Smooth muscle cell (in vitro differentiated cells): Measurements from ENCODE around the gene HDAC7. TPM values are rescaled to one million over a fixed set of nuclear protein-coding genes. Genes with fewer than 3 reads are reported as not detected.

ENCODE experiments used
- DNase-seq: peaks from one replicate; lab custom pipeline; 2025; ENCODE audit not compliant: unreplicated experiment; lab: John Stamatoyannopoulos, UW
- H2AFZ ChIP-seq: fragments of 200-600 bp; sonication (generic); 2 replicates; pipeline ENCODE4 v1.6.0; 2016; ENCODE audit warnings: antibody characterized with exemption, low read depth, mild to moderate bottlenecking
- H3F3A ChIP-seq: fragments of 200-600 bp; sonication (generic); 2 replicates; pipeline ENCODE4 v1.6.0; 2017; ENCODE audit warnings: antibody characterized with exemption, low read depth
- H3K27ac ChIP-seq: fragments of 200-600 bp; sonication (generic); 2 replicates; pipeline ENCODE4 v1.5.1; 2016; ENCODE audit warnings: low read depth, mild to moderate bottlenecking
- H3K27me3 ChIP-seq: fragments of 200-600 bp; sonication (generic); 2 replicates; pipeline ENCODE4 v1.6.1; 2016; ENCODE audit warnings: low read depth, mild to moderate bottlenecking
- H3K36me3 ChIP-seq: fragments of 200-600 bp; sonication (generic); 2 replicates; pipeline ENCODE4 v1.5.1; 2016; ENCODE audit warnings: low read depth
- H3K4me1 ChIP-seq: fragments of 200-600 bp; sonication (generic); 2 replicates; pipeline ENCODE4 v1.5.1; 2016; ENCODE audit warnings: low read depth
- H3K4me2 ChIP-seq: fragments of 200-600 bp; sonication (generic); 2 replicates; pipeline ENCODE4 v1.6.0; 2016; ENCODE audit warnings: mild to moderate bottlenecking
- H3K4me3 ChIP-seq: fragments of 200-600 bp; sonication (generic); 2 replicates; pipeline ENCODE4 v1.5.1; 2016; ENCODE audit warnings: mild to moderate bottlenecking
- H3K79me2 ChIP-seq: fragments of 200-600 bp; sonication (generic); 2 replicates; pipeline ENCODE4 v1.6.0; 2016; ENCODE audit warnings: low read depth, mild to moderate bottlenecking
- H3K9ac ChIP-seq: fragments of 200-600 bp; sonication (generic); 2 replicates; pipeline ENCODE4 v1.6.0; 2016; ENCODE audit warnings: low read depth
- H3K9me3 ChIP-seq: fragments of 200-600 bp; sonication (generic); replicated peaks from 2 replicates; pipeline ENCODE4 v1.5.1; 2016; ENCODE audit warnings: low read depth
- H4K20me1 ChIP-seq: fragments of 200-600 bp; sonication (generic); 2 replicates; pipeline ENCODE4 v1.6.0; 2016; ENCODE audit warnings: low read depth
- CTCF ChIP-seq: fragments of 200-600 bp; sonication (generic); IDR thresholded peaks from 2 replicates; pipeline ENCODE4 v1.5.1; 2017; ENCODE audit warnings: borderline replicate concordance, mild to moderate bottlenecking, antibody characterized with exemption; ENCODE audit not compliant: insufficient read depth, poor library complexity, severe bottlenecking
- WGBS: methylation state at CpG from one replicate; pipeline ENCODE4 v1.1.7; 2016; ENCODE audit warnings: low lambda C conversion rate; 5-methylcytosine and 5-hydroxymethylcytosine counted together
- polyA plus RNA-seq: library from polyadenylated mRNA; unstranded; fragments of >200 nt; fragmentation: Nextera tagmentation; extraction: Ambion mirVana; gene quantifications from 2 replicates; pipeline ENCODE4 v1.2.1, GENCODE V29; 2016
- total RNA-seq: library from RNA; depleted of rRNA; stranded (reverse); fragments of >200 nt; gene quantifications from 2 replicates; pipeline ENCODE4 v1.2.3, GENCODE V29; 2014

Gene HDAC7
- total and polyA plus RNA-seq, 2 experiments from 2014 or later = 24.1 to 32.4 TPM

GRCh38 chr12:47736216-47736615 lies 83.5 kb downstream of the HDAC7 start:
- Histone ChIP-seq H3K36me3 (no peaks in the 10 kb centered on the region), H3K9me3 (no peaks in the 10 kb centered on the region), H3K27me3 (no peaks in the 10 kb centered on the region), H3K9ac (no peak overlapping the region), H3K79me2 (no peaks in the 10 kb centered on the region), H3F3A (no peaks in the 10 kb centered on the region), H3K4me1 (peaks cover 16% of the 10 kb centered on the region), H3K27ac (no peak overlapping the region), H3K4me2 (no peak overlapping the region), H4K20me1 (no peaks in the 10 kb centered on the region), H2AFZ (no peak overlapping the region), H3K4me3 (no peak overlapping the region)
- TF ChIP-seq CTCF = no peak
- 81% methylated on average over 4 of the region's 4 CpGs for WGBS
- no peak for DNase-seq

GRCh38 chr12:47735649-47736048 lies 84.1 kb downstream of the HDAC7 start:
- Histone ChIP-seq H3K27me3 (no peaks in the 10 kb centered on the region), H3K4me1 (peaks cover 11% of the 10 kb centered on the region), H3K79me2 (no peaks in the 10 kb centered on the region), H4K20me1 (no peaks in the 10 kb centered on the region), H3K4me2 (no peak overlapping the region), H3K9ac (no peak overlapping the region), H3K36me3 (no peaks in the 10 kb centered on the region), H2AFZ (no peak overlapping the region), H3K9me3 (no peaks in the 10 kb centered on the region), H3F3A (no peaks in the 10 kb centered on the region), H3K4me3 (no peak overlapping the region), H3K27ac (no peak overlapping the region)
- DNase-seq = no peak
- TF ChIP-seq CTCF = no peak
- 79% methylated on average over 11 of the region's 11 CpGs for WGBS

GRCh38 chr12:47734725-47735480 lies 84.8 kb downstream of the HDAC7 start:
- Histone ChIP-seq H3K4me2 (no peak overlapping the region), H3K27me3 (no peaks in the 10 kb centered on the region), H3K4me1 (peaks cover 11% of the 10 kb centered on the region), H2AFZ (no peak overlapping the region), H3K36me3 (no peaks in the 10 kb centered on the region), H3K9me3 (no peaks in the 10 kb centered on the region), H3F3A (no peaks in the 10 kb centered on the region), H3K4me3 (no peak overlapping the region), H3K9ac (no peak overlapping the region), H4K20me1 (no peaks in the 10 kb centered on the region), H3K27ac (no peak overlapping the region), H3K79me2 (no peaks in the 10 kb centered on the region)
- WGBS = 68% methylated on average over 11 of the region's 12 CpGs
- TF ChIP-seq CTCF = no peak
- no peak for DNase-seq

- no peak overlapping the region for H3K4me2 ChIP-seq
- H3K9me3 ChIP-seq = no peaks in the 10 kb centered on the region
- no peak for TF ChIP-seq CTCF
- H3K36me3 ChIP-seq = no peaks in the 10 kb centered on the region
- H3K79me2 ChIP-seq = no peaks in the 10 kb centered on the region
- DNase-seq = no peak
- no peaks in the 10 kb centered on the region for H3F3A ChIP-seq
- 83% methylated on average over 4 of the region's 4 CpGs for WGBS
- no peaks in the 10 kb centered on the region for H4K20me1 ChIP-seq
- no peak overlapping the region for H3K4me3 ChIP-seq
- H3K27me3 ChIP-seq = no peaks in the 10 kb centered on the region
- H3K27ac ChIP-seq = no peak overlapping the region
- no peak overlapping the region for H2AFZ ChIP-seq
- peaks cover 11% of the 10 kb centered on the region for H3K4me1 ChIP-seq
- H3K9ac ChIP-seq = no peak overlapping the region
Observed at GRCh38 chr12:47733142-47733541, 86.6 kb downstream of the HDAC7 start.
